Measurements from ENCODE around the gene CDH4.

CDH4 gene

DNA sequence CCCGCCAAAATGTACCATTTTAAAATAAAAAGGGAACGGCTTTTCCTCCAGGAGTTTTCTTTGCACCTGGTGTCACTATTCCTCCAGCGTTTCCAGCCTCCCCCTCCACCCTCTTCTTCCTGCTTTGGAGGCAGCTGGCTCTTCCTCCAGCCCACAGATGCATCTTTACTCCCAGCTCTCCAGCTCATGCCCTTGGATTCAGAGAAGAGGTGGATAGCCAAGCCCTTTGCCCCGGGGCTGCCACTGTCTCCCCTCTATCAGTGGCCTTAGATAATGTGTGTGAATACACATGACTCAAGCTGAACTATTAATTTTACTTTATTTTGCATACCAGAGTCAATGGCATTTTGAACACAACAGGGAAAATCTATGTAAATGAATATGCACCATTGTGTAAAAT lies 15.3 kb upstream of the CDH4 start:
- no peak overlapping the region for H3K27ac ChIP-seq
- TF ChIP-seq, protein P1, sequence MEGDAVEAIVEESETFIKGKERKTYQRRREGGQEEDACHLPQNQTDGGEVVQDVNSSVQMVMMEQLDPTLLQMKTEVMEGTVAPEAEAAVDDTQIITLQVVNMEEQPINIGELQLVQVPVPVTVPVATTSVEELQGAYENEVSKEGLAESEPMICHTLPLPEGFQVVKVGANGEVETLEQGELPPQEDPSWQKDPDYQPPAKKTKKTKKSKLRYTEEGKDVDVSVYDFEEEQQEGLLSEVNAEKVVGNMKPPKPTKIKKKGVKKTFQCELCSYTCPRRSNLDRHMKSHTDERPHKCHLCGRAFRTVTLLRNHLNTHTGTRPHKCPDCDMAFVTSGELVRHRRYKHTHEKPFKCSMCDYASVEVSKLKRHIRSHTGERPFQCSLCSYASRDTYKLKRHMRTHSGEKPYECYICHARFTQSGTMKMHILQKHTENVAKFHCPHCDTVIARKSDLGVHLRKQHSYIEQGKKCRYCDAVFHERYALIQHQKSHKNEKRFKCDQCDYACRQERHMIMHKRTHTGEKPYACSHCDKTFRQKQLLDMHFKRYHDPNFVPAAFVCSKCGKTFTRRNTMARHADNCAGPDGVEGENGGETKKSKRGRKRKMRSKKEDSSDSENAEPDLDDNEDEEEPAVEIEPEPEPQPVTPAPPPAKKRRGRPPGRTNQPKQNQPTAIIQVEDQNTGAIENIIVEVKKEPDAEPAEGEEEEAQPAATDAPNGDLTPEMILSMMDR (IDR thresholded peaks at IDR 0.05): no peak
- TF ChIP-seq ZFX (IDR thresholded peaks at IDR 0.05; ENCODE audit: borderline replicate concordance): no peak

DNA sequence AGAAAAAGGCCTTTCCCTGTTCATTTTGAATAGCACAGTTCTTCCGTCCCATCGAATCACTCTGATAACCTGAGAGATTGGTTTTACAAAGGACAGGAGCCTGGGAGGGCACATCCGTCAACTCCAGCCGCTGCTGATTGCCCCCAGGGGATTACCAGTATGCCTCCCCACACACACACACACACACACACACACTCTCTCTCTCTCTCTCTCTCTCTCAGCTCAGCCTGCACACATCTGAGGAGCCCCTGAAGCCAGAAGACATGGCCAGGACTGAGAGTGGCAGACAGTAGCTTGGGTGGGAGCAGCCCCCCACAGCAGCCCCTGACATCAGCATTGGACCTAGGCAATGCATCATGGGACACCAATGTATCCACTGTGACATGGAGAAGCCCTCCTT lies 13.2 kb upstream of the CDH4 start:
- TF ChIP-seq, protein P1 (IDR thresholded peaks at IDR 0.05): no peak
- no peak for TF ChIP-seq ZFX (IDR thresholded peaks at IDR 0.05; ENCODE audit: borderline replicate concordance)
- H3K27ac ChIP-seq: no peak overlapping the region

DNA sequence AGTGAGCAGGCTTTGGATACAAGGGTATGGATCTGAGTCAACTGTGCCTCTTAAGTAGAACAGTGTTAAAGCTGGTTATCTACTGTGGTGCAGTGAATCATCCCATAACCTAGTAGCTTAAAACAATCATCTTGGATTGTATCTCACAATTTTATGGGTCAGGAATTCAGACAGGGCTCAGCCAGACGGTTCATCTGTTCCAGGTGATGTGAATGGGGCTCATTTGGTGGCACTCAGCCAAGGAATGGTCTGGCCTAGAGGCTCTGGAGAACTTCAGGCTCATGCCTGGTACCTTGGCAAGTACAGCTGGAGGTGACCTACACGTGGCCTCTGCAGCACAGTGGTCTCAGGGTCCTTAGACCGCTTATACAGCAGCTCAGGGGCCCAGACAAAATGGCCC lies 11.2 kb upstream of the CDH4 start:
- no peak for TF ChIP-seq ZFX (IDR thresholded peaks at IDR 0.05; ENCODE audit: borderline replicate concordance)
- TF ChIP-seq, protein P1 (IDR thresholded peaks at IDR 0.05): no peak
- H3K27ac ChIP-seq: no peak overlapping the region

DNA sequence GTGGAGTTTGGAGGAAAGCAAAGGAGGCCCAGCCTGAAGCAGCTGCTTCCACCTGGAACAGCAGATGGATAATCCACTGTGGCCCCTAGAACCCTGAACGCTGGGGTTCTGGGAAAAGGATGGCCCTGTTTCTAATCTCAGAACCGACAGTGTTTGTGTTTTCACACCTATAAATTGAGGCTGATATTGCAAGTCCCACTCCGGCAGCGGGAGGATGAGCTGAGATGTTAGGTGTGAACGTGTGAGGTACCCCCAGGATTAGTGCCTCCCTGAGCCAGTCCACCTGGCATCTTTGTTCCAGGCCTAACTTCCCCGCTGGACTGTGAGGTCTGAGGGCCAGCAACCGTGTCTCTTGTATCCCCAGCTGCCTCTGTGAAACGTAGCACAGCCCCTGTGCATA lies 7.8 kb upstream of the CDH4 start:
- no peak overlapping the region for H3K27ac ChIP-seq
- no peak for TF ChIP-seq ZFX (IDR thresholded peaks at IDR 0.05; ENCODE audit: borderline replicate concordance)
- TF ChIP-seq, protein P1 (IDR thresholded peaks at IDR 0.05): no peak

DNA sequence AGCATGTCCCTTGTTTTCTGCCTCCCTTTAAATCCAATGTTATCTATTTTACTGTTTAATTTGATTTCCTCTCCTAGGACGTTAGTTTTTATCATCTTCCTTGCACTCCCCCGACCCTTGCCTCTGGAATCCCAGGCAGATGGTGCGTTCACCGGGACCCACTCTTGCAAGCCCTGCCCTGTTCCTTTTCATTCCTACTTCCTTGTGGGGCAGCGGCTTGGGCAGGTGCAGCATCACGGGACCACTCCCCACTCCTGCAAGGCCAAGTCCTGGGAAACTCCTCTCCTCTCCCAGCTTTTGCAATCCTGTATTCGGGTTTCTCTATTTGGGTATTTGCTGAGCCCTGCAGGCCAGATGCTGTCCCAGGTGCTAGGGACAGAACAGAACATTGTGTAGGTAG lies 5.8 kb upstream of the CDH4 start:
- TF ChIP-seq ZFX (IDR thresholded peaks at IDR 0.05; ENCODE audit: borderline replicate concordance): no peak
- TF ChIP-seq, protein P1 (IDR thresholded peaks at IDR 0.05): no peak
- H3K27ac ChIP-seq: no peak overlapping the region

DNA sequence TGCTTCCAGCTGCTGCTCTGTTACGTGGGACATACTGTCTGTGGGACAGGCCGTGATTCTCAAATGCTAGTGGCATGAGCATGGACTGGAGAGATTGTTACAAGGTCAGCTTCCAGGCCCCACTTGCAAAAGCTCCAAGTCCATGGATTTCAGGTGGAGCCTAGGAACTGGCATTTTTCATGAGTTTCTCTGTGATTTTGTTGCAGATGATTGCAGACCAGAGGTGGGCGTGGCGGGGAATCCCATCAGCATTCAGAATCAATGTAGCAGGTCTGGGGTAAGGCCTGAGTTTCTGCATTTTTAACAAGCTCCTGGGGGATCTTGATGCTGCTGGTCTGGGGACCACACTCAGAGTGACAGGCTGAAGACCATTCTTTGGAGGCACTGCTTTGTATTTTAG lies 2.4 kb upstream of the CDH4 start:
- no peak for TF ChIP-seq ZFX (IDR thresholded peaks at IDR 0.05; ENCODE audit: borderline replicate concordance)
- TF ChIP-seq, protein P1 (IDR thresholded peaks at IDR 0.05): no peak
- no peak overlapping the region for H3K27ac ChIP-seq

DNA sequence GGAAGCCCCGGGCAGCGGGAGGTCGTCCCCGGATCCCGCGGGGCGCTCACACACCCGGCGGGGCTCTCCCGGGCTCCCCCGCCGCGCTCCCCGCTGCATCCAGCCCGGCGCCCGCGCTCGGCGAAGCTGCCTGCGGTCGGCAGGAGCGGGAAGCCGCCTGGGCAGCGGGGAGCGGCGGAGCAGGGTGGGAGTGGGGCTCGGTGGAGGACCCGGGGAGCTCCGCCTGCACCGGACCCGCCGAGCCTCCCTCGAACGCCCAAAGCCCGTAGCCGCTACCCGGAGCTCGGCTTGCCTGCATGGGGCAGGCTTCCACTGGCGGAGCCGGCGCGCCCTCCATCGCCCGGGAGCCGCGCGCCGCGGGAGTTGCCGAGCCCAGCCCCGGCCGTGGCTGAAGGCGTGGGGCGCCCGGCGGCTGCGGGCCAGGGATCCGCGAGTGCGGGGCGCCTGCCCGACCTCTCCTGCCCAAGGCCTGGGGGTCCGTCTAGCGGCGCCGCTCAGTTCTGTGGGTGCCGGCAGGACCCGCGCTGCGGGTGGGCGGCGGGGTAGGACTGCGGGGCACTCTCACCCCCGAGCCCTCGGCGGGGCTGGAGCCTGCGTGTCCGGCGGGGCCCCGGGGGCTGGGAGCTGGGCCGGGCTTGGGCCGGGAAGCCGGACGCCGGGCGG lies 671 bp downstream of the CDH4 start:
- no peak for TF ChIP-seq ZFX (IDR thresholded peaks at IDR 0.05; ENCODE audit: borderline replicate concordance)
- TF ChIP-seq, protein P1 (IDR thresholded peaks at IDR 0.05): no peak
- no peak overlapping the region for H3K27ac ChIP-seq
